HG02840 (cell line): Measurements from ENCODE around the gene VAT1L.
A peak's percentile ranks its signal among the peaks of the same experiment; 100 is the strongest.
"Not testable (repeated sequence)": the region's sequence is repeated elsewhere in the genome, so short reads cannot be mapped to it uniquely, and the experiment has no call there.

Experiments used
- ATAC-seq: cut with Tn5 transposase; IDR thresholded peaks from one replicate; pipeline ENCODE4 v1.9.1; 2021; ENCODE audit warnings: mild to moderate bottlenecking, moderate library complexity, moderate number of reproducible peaks; ENCODE audit not compliant: unreplicated experiment, low FRiP score

Gene VAT1L

DNA sequence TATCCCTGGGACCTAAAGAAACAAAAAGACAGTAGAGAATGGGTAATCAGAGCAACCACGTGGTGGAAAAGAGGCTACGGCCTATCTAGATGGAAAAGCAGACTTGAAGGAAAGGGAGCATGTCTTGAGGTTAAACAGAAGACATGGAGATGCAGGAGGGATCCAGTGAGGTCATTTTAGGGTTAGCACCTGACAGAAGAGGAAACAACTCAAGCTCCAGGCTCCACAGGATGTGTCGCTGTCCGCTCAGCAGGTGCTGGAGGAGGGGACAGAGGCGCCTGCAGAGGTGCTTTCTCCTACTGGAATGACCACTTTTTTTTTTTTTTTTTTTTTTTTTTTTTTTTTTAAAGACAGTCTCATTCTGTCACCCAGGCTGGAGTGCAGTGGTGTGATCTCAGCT, 186.5 kb downstream of the VAT1L start:
- no peak for ATAC-seq

DNA sequence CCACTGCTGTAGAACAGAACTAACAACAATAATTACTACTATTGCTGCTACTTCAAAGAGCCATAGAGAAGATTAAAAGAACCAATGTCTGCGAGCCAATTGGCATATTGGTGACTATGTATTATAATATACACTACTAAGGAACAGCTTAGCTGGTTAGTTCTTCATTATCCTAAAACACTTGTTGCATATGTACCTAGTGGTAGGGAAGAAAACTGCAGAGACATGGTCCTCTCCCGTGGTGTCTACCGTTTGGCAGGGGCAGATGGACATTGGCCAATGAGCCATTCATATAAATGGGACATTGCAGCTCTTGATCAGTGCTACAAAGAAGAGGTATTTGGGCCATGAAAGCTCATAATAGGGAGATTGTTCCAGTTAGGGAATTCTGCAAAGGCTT, 187.6 kb downstream of the VAT1L start:
- no peak for ATAC-seq

DNA sequence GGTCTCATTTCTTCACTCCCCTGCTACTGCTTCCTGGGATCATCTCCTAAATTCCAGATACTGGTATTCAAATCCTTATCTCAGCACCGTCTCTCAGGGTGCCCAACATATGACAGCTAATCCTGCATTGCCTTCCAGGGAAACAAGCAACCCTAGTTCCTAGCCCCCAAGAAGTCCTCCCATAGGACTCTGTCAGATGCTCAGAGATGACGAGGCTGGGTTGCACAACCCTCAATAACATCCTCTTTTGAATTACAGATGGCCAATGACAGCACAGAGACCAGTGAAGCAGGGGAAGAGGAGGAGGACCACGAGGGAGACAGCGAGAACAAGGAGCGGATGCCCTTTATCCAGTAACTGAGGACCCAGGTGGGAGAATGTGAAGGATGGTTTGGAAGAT, 189.0 kb downstream of the VAT1L start:
- ATAC-seq = no peak

DNA sequence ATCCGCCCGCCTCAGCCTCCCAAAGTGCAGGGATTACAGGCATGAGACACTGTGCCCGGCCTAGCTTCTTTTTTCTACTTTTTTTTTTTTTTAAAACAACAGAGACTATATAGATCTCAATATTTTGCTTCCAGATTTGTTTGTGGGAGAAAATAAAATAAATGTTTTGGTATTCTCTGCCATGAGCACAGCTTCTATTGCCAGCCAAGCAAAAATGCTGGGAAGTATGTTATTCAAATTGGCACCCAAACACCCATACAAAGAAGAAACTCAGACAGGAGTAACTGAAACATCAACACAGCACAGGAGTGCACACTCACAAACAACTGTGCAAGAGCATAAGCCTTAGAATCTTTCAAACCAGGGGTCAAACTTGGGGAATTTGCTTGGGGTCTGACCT, 196.7 kb downstream of the VAT1L start:
- no peak for ATAC-seq

DNA sequence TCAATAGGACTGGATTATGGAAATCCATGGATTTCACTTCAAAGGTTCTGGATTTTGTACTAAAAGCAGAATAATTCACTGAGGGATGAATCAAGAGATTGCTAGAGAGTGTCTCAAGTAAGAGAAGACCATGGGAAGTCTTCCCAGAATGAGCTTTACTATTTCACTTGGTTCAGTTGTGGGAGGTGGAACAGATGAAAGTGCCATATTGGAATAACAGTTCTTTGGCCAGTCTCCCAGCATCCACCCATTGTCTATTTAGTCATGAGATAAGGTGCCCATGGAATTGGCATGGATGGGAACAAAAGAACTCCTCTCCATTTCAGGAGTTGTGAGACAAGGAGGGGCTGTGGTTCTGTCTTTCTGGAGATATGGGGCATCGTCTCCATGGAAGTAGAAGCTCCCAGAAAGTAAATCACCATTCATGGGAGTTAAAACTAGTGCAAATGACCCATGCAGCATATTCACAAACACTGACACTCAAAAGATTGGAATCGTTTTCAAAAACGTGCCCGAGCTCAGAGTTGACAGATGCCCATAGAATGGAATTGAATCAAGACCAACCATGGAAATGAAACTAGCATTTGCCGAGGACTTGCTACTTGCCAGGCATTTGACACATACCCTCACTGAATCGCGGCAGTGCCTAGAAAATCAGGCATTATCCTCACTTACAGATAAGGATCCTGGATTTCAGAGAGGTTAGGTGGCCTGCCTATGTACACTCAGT, 197.8 kb downstream of the VAT1L start:
- ATAC-seq = no peak

DNA sequence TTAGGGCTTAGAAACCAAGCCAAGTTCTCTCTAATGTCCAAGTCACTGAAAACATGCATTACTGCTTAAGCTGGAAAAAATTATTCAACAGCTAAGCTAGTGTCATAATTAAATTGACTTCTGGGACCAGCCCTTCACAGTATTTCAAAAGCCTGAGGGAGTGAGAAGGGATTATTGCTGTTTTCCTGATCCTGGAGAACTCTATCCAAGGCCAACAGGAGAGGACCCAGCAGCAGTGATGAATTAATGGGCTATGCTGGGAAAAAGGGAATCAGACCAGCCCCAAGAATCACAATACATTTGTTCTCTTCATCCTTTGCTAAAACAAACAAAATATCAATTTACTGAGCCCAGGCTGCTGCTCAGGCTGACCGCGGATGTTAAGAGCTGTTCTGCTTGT, 199.4 kb downstream of the VAT1L start:
- ATAC-seq = no peak

DNA sequence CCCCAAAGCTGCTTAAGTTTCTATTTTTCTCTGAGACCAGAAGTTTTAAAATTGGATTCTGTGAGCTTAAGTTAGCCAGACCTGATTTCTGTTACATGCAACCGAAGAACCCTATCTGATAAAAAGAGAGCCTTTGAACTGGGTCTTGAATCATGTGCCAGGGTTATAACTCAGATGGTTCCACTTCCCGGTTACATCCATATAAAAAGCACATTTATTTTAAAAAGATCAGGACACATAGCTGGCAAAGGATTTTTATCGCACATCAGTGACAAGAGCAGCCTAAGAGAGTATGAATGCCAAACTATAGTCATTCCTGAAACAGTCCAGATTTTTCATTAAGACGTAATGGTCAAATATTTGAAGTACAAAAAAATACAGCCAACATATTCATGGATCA, 201.5 kb downstream of the VAT1L start:
- no peak for ATAC-seq

DNA sequence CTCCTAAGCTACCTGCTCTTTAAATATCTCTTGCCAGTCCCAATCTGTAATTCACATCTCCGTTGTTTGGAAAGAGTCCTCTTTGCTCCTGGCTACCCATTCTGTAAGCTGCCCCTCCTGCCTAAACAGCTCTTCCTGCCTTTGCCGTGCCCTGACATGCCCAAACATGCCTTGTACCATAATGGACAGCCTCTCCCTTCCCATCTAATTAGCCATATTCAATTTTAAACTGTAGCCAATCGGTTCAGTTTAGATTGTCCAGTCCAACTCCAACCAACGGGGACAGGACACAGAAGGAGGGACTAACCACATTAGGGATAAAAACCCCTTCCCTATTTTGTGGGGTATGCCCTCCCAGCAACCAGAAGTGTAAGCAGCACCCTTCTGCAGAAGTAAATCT, 203.3 kb downstream of the VAT1L start:
- no peak for ATAC-seq

DNA sequence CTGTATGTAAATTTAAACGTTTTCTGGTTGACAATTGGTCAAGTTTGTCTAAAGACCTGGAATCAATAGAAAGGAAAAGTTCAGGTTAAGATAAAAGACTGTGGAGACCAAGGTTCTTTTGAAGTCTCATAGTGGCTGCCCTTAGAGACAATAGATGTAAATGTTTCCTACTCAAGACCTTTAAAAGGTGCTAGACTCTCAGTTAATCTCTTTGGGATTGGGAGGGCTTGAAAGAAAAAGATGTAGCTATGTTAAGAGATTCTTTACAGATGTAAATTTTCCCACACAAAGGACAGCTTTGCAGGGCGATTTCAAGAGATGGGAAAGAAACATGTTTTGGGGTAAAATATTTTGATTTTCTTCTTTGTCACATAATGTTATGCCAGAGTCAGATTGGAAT, 204.0 kb downstream of the VAT1L start:
- not testable (repeated sequence) for ATAC-seq

DNA sequence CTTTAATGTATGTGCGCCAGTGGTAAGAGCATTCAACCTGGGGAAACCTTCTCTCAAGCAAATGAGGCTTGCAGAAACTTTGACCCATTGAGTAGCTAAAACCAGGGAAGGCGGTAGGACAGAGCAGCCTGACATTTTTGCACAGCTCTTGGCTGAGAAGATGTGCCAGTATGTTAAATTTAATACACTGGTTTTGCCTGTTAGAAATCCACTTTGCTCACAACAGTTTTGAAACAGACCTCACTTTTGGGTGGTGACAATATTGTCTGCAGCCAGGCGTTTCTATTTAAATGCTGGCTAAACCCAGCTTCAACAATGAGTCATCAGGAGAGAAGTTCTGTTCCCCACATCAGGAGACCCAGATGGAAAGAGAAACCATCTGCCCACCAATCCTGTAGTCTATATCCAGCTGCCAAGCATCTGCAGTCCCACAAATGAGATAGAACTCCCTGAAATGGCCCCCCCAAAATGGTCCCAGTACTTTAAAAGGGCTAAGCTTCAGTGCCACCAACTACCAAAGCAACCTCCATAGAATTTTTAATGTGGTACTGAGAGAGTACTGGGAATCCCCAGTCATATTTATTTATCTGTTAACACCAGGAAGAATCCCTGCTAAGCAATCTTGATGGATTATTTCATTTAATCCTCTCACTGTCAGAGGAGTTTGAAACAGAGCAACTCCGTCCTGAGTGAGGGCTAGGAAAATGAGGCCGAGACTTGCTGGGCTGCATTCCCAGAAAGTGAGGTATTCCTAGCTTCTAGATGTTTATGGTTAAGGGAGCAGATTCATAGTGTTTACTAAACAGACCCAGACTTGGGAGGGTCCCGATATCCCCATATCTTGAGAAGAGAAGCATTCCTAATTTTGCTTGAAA, 205.0 kb downstream of the VAT1L start:
- ATAC-seq = no peak

DNA sequence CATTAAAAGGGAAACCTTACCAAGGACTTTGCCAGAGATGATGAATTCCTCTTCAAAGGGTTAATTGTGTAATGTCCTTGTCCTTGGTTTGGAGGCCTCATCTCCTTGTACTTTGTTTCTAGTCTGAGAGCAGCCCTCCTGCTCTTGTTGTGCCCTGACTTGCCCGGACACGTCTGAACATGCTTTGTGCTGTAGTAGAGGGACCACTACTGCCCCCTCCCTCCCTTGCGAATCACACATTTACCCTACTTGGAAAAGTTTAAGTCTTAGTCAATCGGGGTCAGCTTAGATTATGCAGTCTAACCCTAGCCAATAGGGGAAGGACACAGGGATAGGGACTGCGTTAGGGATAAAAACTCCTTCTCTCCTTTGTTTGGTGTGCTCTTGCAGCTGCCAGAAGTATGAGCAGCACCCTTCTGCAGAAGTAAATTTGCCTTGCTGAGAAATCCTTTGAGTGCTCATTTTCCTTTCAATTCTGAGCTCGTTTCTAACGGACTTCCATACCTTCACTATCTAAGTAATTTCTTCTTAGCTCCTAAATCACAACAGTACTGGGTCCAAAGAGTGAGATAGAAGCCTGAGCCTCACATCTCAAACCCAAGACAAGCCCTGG, 207.6 kb downstream of the VAT1L start:
- ATAC-seq = no peak

DNA sequence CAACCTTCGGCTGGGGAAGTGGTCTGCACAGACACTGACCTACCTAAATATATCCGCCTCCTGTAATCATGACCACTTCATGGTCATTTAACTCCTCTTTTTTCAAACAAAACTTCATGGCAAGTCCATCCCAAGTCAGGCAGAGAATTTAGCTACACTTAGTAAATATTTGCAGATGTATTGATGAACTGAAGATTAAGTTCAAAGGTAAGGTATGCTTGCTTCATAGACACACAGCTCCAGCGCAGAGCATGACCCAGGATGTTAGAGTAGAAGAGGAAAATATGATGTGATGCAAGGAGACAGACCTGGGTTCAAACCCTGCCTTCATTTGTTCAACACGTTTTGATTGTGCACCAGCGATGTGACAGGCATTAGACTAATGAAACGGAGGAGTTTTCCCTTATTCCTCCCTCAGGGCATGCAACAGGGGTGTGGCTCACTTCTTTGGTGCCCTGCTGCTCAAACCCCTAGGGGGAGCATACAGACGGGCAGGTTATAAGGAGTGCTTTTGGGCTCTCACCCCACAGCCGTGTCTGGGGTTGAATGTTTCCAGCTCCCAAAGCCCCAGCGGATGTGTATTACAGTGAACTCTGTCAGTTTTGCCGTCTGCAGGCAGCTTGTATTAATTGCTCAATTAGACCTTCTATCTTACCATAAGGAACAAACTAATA, 210.1 kb downstream of the VAT1L start:
- no peak for ATAC-seq

DNA sequence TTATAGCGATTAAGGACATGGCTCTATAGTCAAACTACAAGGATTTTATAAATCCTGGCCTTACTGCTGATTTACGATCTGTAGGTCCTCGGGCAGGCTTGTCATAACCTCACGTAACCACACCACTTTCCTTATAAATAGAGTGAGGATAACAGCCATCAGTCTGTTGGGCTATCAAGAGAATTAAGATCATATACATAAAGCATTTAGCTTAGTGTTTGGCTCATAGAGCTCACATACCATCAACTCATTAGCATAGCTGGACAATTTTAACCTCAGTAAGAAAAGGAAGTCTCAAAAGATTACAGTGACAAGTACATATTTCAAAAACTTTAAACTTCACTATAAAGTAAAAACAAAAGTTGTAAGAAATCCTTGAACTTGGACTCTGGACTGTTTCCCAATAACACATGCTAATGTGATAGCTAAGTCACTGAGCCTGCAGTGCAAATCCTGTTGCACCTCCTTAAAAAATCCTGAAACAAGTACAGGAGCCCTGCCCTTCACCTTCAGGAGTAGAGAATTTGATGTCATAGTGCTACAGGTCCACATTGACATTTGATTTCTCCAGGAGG, 213.2 kb downstream of the VAT1L start:
- no peak for ATAC-seq

DNA sequence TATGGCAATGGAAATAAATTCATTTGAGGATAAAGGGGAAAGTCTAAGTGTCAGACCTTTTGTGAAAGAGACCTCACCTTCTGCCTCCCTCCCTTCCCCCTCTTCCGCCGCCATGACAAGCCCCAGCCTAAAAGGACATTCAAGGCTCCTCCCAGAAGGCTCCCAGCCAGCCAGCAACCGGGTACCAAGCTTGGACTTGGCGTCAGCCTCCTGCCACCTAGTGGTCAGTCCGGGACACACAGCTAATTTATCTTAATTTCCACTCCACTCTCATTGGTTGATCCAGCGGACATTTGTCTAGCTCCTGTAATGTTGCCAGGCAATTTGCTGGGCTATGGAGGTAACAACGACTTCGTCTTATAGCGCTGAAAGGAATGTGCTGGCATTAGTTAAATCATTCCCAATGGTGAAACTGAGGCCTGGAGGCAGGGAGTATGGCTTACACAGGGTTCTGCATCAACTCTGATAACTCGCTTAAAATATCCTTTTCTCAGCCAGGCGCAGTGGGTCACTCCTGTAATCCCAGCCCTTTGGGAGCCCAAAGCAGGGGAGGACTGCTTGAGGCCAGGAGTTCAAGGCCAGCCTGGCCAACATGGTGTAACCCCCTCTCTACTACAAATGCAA, 214.7 kb downstream of the VAT1L start:
- ATAC-seq = peak; percentile 95

DNA sequence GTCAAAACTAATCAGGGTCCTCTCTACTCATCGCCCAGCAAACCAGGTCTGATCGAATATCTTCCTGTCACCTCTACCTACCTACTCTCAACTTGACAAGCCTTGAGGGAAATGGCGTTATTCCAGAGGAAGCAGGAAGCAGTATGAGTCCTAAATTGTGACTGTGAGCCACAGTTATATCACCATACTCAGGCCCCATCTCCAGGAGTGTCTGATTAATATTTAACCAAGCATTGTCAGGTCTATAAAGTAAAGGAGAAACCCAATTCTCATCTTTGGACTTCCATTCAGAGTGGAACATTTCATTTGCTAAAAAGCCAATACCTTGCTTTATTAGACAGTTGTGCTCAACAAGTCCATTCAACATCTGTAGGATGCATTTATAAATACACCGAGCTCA, 216.2 kb downstream of the VAT1L start:
- ATAC-seq = no peak

DNA sequence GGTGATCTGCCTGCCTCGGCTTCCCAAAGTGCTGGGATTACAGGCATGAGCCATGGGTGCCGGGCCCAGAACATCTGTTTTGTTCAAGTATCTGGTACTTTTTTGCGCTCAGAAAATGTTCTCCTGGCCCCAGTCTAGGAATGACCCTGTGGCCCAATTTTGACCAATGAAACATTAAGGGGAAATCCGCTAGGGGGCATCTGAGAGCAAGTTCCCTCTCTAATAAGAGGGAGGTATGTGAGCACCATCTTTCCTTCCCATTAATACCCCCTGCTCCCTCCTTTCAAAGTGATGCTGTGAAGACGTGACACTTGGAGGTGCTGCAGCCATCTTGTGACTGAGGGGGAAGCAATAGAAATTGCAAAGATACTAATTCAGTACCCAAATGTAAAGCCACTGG, 217.5 kb downstream of the VAT1L start:
- no peak for ATAC-seq

DNA sequence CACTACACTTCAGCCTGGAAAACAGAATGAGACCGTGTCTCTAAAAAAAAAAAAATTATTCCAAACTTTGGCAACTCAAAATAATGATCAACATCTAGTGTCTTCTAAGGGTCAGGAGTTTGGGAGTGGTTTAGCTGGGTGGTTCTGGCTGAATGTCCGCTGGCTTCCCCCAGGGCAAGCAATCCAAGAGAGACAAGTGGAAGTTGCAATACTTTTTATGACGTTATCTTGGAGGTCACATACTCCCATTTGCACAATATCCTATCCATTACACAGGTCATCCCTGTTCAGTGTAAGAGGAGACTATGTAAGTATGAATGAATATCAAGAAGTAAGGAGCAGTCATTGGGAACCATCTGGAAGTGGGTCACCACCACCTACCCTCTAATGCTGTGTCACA, 218.8 kb downstream of the VAT1L start:
- ATAC-seq = no peak

DNA sequence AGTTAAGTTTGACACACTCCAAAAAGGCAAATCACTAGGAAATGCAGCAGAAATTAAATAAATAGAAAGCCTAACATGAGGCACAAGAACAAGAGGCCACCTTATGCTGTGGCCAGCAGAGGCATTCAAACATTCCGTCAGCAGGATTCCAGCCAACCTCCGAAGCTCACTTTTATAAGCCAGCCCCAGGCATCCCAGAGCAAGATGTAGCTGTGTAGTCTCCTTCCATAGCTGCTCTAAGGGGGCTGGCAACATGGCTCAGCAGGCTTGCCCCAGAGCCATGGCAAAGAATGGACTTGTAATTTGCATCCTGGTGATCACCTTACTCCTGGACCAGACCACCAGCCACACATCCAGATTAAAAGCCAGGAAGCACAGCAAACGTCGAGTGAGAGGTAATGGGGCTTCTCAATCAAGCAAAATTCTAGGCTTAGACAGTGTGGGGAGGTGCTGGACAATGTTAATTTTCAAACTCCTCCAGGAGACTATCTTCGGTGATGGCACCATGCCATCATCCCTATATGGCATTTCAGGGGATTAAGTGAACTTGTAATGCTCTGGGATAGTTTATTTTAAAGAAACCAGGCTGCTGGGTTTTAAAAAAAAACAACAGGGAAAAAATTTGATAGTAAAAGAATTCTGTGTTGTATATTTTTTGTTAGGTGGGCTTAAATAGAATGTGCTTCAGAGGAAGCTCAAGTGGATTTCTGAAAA, 234.1 kb downstream of the VAT1L start, which contains the start of gene CLEC3A:
Gene CLEC3A (plus strand): TSS at position 202 of the 714 bp plus-strand sequence. CDS start 79 bp downstream, at position 281.
- no peak for ATAC-seq

DNA sequence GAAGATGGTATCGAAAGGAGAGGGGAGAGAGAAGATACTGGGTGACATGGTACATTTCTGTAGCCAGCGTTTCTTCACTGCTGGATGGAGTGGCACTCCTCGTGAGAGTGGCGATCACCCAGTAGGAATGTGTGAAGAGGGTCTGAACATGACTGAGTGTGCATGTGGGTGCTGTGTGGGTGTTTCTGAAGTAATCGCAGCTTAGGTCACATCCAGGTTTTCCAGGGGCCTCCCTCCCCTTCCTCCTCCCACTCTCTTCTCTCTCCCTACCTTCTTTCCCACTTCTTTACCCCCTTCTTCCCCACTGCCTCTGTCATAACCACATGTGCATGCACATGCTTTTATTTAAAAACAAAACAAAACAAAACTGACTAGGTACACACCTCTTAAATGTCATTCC, 235.8 kb downstream of the VAT1L start:
- ATAC-seq = no peak
